Fibroblast of villous mesenchyme (primary cell): Measurements from ENCODE around the gene KIDINS220. TPM values are rescaled to one million over a fixed set of nuclear protein-coding genes. Genes with fewer than 3 reads are reported as not detected.

ENCODE experiments used
- DNase-seq: peaks from one replicate; pipeline ENCODE4 v3.0.0-alpha.2; 2010; ENCODE audit warnings: low read depth
- H3K4me3 ChIP-seq: 2 replicates; pipeline ENCODE4 v1.5.1; 2011; ENCODE audit warnings: low read depth, mild to moderate bottlenecking, low read length
- CTCF ChIP-seq: IDR thresholded peaks from 2 replicates; pipeline ENCODE4 v1.5.1; 2012; ENCODE audit warnings: low read depth, mild to moderate bottlenecking, low read length; ENCODE audit not compliant: insufficient read depth
- total RNA-seq: library from RNA; depleted of rRNA; stranded (reverse); fragments of >200 nt; gene quantifications from 2 replicates; pipeline ENCODE4 v1.2.3, GENCODE V29; 2012

The KIDINS220 gene
- total RNA-seq, 1 donor, result 91.5 TPM

- no peak overlapping the region for H3K4me3 ChIP-seq
- no peak for TF ChIP-seq CTCF
- DNase-seq, result no peak
Observed at GRCh38 chr2:8863331-8863953, 26.0 kb upstream of the KIDINS220 start.

DNA sequence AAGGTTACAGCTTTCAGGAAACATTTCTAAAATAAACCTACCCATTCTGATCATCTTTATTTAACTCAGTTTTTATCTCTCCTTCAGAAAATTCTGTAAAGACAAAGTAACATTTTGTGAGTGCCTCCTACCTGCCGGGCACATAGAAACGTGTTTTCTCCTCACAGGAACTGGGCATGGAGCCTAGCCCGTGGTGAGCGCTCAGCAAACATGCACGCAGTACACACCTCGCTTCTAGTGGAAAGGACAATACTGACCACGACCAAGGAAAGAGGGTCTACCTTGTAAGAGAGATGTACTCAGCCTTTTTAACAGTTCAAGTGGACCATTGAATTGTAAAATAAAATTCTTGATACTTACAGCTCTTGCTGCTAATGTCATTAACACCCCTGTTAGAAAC, 24.8 kb upstream of the KIDINS220 start:
- no peak for DNase-seq
- TF ChIP-seq CTCF, result no peak
- H3K4me3 ChIP-seq, result no peak overlapping the region

DNA sequence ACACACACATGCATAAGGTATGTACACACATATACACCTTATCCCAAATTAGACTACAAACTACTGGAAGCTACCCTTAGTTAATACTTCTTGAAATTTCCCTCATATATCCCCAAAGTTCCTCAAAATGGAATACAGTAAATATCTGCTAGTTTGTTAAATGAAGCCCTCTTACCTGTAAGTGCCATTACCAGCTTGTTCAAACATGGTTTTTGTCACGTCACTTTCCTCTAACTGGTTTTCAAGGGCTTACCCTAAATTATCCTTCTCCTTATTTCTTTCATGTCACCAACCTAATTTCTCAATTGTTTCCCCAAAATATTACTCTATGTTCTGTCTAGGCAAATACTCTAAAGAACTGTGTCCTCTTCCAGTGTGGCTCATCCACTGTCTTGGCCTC, 24.4 kb upstream of the KIDINS220 start:
- H3K4me3 ChIP-seq, result no peak overlapping the region
- TF ChIP-seq CTCF, result no peak
- DNase-seq, result no peak

DNA sequence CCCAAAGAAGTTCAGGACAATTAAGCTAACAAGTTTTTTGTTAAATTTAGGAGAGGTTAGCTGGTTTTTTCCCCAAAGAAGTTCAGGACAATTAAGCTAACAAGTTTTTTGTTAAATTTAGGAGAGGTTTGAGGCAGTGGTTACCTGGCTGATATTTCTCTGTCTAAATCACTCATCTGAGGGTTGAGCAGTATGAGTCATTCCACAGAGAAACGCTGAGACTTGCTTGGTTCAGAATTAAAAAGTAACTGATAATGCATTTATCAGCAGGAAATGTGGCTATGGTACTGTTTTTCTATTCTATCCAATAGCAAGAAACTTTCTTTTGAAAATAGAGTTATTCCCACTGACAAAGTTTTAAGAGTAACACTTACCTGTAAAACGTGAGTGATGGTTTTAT, 22.8 kb upstream of the KIDINS220 start:
- no peak for DNase-seq
- H3K4me3 ChIP-seq, result no peak overlapping the region
- no peak for TF ChIP-seq CTCF

DNA sequence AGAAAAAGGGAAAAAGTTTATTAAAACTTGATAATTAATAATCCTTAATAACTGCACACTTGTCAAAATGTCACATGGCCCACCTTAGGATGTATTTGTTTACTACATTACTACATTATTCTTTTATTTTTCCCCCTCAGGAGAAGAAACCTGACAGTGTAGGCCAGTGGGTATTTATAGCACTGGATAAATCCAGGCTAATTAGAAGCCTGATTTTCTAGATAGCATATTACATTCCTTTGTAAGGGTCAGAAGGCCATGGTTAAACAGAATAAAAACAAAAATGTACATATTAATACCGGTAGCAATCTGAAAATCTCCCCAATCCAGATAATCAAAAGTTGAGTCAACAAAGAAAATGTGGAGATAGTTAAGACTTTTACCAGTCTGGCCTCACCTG, 21.5 kb upstream of the KIDINS220 start:
- DNase-seq, result no peak
- no peak overlapping the region for H3K4me3 ChIP-seq
- TF ChIP-seq CTCF, result no peak

DNA sequence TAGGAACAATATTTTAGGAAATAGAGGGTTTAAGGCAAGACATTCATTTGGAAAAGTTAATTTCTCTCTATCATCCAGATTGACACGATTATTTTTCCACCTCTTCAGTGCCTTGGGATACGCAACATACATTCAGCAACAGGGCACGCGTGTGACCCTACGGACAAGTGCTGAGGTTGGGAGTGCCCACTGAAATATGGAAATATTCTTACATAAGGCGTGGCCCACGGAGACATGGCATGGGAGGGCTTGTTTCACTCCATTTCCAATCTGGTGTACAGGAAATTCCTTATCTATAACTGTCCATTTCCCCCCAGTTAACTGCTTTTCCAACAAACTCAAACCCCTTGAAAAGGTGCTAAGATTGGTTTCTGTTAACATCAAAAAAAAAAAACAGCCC, 20.9 kb upstream of the KIDINS220 start:
- H3K4me3 ChIP-seq, result no peak overlapping the region
- DNase-seq, result no peak
- TF ChIP-seq CTCF, result no peak

DNA sequence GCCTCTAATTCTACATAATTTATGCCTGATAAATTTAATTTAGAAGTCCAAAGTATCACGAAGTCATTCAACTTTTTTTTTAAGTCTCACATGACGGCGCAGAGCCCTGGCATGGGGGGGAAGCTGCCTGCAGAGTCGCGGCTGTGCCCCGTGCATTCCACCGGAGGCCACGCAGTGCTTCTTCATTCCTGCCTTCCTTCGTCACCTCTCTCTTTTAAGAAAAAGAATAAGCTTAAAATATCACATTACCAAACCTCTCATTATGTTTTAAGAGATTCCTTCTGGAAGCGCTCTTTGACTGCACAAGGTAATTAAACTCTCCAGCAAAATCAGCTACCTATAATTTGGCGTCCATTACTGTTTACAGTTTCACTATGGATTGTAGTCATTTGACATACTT, 20.3 kb upstream of the KIDINS220 start:
- no peak for DNase-seq
- no peak overlapping the region for H3K4me3 ChIP-seq
- no peak for TF ChIP-seq CTCF
